ENCODE measurements around the gene PLA1A.
A peak's percentile ranks its signal among the peaks of the same experiment; 100 is the strongest.

The PLA1A gene

GRCh38 chr3:119673875-119674274 is 76.2 kb downstream of the PLA1A start:
- no peak for TF ChIP-seq CTCF (IDR thresholded peaks at IDR 0.05; ENCODE audit: low read length)
- no peak for TF ChIP-seq EZH2 (IDR thresholded peaks at IDR 0.05; ENCODE audit: borderline replicate concordance, low read length)
- Histone ChIP-seq H3K4me3 (ENCODE audit: low read depth, low read length, poor library complexity, severe bottlenecking) (no peak overlapping the region), H4K20me1 (ENCODE audit: insufficient read depth, low read length) (no peaks in the 10 kb centered on the region), H3K27ac (ENCODE audit: low read depth, low read length, poor library complexity, severe bottlenecking) (no peak overlapping the region), H3K4me1 (ENCODE audit: insufficient read depth, low read length, severe bottlenecking) (peaks cover 18% of the 10 kb centered on the region), H3K27me3 (ENCODE audit: insufficient read depth, low read length) (no peaks in the 10 kb centered on the region), H3F3A (ENCODE audit: insufficient read depth, low read length) (no peaks in the 10 kb centered on the region), H3K9ac (ENCODE audit: low read length) (no peak overlapping the region), H3K36me3 (ENCODE audit: insufficient read depth, low read length) (peaks cover 63% of the 10 kb centered on the region), H3K4me2 (ENCODE audit: low read length) (no peak overlapping the region), H3K9me2 (ENCODE audit: low read depth, low read length) (no peaks in the 10 kb centered on the region), H3K9me3 (ENCODE audit: low read length) (no peaks in the 10 kb centered on the region), H3K79me2 (ENCODE audit: insufficient read depth, low read length) (peaks cover 14% of the 10 kb centered on the region; the same call in 1 of the 2 replicates), H2AFZ (ENCODE audit: low read length) (no peak overlapping the region)

GRCh38 chr3:119675188-119675874 is 77.6 kb downstream of the PLA1A start:
- H3K4me2 ChIP-seq (ENCODE audit: low read length), result peak overlapping the region; percentile 91
- H2AFZ ChIP-seq (ENCODE audit: low read length), result no peak overlapping the region
- TF ChIP-seq EZH2 (IDR thresholded peaks at IDR 0.05; ENCODE audit: borderline replicate concordance, low read length) (no peak), CTCF (IDR thresholded peaks at IDR 0.05; ENCODE audit: low read length) (no peak)
- H3K4me1 ChIP-seq (ENCODE audit: insufficient read depth, low read length, severe bottlenecking), result peaks cover 18% of the 10 kb centered on the region
- no peaks in the 10 kb centered on the region for H3K9me3 ChIP-seq (ENCODE audit: low read length)
- no peaks in the 10 kb centered on the region for H3K27me3 ChIP-seq (ENCODE audit: insufficient read depth, low read length)
- H3K4me3 ChIP-seq (ENCODE audit: low read depth, low read length, poor library complexity, severe bottlenecking), result peak overlapping the region; percentile 84
- H3K9me2 ChIP-seq (ENCODE audit: low read depth, low read length), result no peaks in the 10 kb centered on the region
- H3K36me3 ChIP-seq (ENCODE audit: insufficient read depth, low read length), result peaks cover 48% of the 10 kb centered on the region
- no peak overlapping the region for H3K27ac ChIP-seq (ENCODE audit: low read depth, low read length, poor library complexity, severe bottlenecking)
- H4K20me1 ChIP-seq (ENCODE audit: insufficient read depth, low read length), result no peaks in the 10 kb centered on the region
- H3F3A ChIP-seq (ENCODE audit: insufficient read depth, low read length), result no peaks in the 10 kb centered on the region
- H3K79me2 ChIP-seq (ENCODE audit: insufficient read depth, low read length), result peaks cover 14% of the 10 kb centered on the region; the same call in 1 of the 2 replicates
- H3K9ac ChIP-seq (ENCODE audit: low read length), result no peak overlapping the region; the same call in 1 of the 2 replicates

- peaks cover 41% of the 10 kb centered on the region for H3K36me3 ChIP-seq (ENCODE audit: insufficient read depth, low read length)
- peak overlapping the region; percentile 93 for H3K9ac ChIP-seq (ENCODE audit: low read length)
- no peaks in the 10 kb centered on the region for H3F3A ChIP-seq (ENCODE audit: insufficient read depth, low read length)
- peaks cover 14% of the 10 kb centered on the region; the same call in 1 of the 2 replicates for H3K79me2 ChIP-seq (ENCODE audit: insufficient read depth, low read length)
- no peak for TF ChIP-seq CTCF (IDR thresholded peaks at IDR 0.05; ENCODE audit: low read length)
- TF ChIP-seq EZH2 (IDR thresholded peaks at IDR 0.05; ENCODE audit: borderline replicate concordance, low read length), result no peak
- no peak overlapping the region for H2AFZ ChIP-seq (ENCODE audit: low read length)
- no peaks in the 10 kb centered on the region for H3K9me2 ChIP-seq (ENCODE audit: low read depth, low read length)
- peaks cover 18% of the 10 kb centered on the region for H3K4me1 ChIP-seq (ENCODE audit: insufficient read depth, low read length, severe bottlenecking)
- H3K27ac ChIP-seq (ENCODE audit: low read depth, low read length, poor library complexity, severe bottlenecking), result peak overlapping the region; percentile 44
- H3K27me3 ChIP-seq (ENCODE audit: insufficient read depth, low read length), result no peaks in the 10 kb centered on the region
- peak overlapping the region; percentile 91 for H3K4me2 ChIP-seq (ENCODE audit: low read length)
- H3K4me3 ChIP-seq (ENCODE audit: low read depth, low read length, poor library complexity, severe bottlenecking), result peak overlapping the region; percentile 84
- H4K20me1 ChIP-seq (ENCODE audit: insufficient read depth, low read length), result no peaks in the 10 kb centered on the region
- no peaks in the 10 kb centered on the region for H3K9me3 ChIP-seq (ENCODE audit: low read length)
Observed at GRCh38 chr3:119676020-119676419, 78.3 kb downstream of the PLA1A start.
